NCI-H2107 (cell line): ENCODE data around the gene TEKT1.
"Not testable (repeated sequence)": the region's sequence is repeated elsewhere in the genome, so short reads cannot be mapped to it uniquely, and the experiment has no call there.

ENCODE experiments used
- DNase-seq: peaks from one replicate; lab custom pipeline; 2025; lab: John Stamatoyannopoulos, UW

The TEKT1 gene

DNA sequence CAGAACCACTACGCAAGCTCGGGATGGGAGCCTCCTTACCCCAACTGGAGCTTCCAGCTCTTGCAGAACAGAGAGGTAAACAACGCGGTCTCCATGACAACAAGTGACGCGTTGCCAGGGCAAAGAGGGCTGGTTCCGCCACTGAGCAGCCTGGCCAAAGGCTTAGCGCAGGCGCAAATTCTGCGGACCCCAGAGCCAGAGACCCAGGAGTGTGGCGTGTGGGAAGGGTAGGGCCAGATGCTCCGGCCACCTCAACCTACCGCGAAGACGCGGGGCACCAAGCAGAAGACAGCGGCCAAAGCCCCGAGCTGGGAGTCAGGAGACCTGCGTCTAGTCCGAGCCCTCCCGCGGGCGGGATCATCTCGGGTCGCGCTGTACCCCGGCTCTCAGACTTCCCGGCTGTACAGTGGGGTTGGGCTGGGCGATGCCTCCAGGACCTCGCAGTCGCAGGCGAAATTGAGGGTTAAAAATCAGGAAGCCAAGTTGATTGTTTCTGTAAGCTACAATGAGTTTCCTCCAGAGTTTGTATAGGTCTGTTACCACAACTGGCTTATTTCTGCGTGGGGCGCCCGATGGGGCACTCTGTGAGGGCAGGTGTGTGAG, at the start of gene TEKT1:
Gene TEKT1, minus strand, starts transcription at position 69 of the 603 bp plus-strand sequence. CDS start 1,353 bp downstream, outside the sequence.
- no peak for DNase-seq

DNA sequence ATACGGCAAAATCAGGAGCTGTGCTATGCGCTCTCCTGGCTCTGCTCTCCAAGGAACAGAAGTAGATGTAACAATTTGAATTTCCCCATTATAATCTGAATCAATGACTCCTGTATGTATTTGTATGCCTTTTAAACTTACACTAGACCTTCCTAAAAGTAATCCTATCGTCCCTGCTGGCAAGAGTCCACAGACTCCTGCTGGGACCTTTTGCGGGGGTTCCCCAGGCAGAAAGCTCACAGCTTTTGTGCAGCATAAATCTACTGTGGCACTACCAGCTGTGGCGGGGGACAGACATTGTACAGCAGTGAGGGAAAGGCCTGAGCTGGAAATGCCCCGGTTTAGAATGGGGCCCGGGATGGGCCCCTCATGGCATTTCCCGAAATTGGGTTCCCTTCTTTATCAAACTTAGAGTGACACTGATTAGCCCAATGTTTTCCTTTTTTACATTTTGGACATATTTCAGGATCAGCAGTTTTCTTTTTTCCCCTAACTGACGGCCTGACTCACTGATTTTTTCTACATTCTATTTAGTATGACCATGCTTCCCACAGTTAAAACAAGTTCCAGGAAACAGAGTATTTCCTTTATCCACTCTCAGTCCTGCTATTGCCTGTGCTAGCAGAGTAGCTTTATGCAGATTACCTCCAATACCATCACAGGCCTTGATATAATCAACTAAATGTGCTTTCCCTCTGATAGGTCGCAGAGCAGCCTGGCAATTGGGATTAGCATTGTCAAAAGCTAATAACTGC, 47.9 kb upstream of the TEKT1 start:
- DNase-seq: not testable (repeated sequence)

- DNase-seq: not testable (repeated sequence)
Measured at GRCh38 chr17:6875276-6875675, 43.7 kb upstream of the TEKT1 start.

DNA sequence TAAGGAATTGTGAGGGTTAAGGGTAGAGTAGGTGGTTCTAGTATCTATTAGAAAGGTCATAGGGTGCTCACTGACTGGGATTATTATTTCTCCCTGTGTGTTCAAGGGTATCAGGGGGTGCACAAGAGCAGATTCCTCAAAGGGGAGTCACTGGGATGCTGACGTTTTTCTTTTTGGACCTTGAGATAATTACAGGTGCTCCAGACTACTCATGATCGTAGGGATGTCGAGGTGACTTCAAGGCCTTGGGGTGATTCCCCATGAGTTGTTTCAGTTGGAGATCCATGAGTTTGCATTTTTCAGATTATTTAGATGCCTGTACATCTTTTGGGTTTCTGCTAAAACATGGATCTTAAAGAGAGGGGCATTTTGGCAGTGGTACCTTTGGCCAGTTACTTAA, 41.4 kb upstream of the TEKT1 start:
- no peak for DNase-seq

DNA sequence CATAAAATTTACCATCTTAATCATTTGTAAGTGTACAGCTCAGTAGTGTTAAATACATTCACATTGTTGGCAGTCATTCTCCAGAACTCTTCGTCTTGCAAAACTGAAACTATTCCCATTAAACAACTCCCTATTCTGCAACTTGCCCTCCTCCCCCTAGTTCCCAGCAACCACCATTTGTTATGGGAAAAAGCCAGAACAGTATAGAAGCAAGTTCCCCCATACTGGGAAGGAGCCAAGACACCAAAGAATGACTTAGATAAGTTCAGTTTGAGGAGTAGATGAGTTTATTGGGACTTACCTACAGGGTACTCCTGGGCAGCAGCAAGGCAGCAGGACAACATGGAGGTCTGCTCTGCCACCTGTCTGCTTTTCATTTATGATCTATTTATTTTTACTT, 39.3 kb upstream of the TEKT1 start:
- DNase-seq: no peak

DNA sequence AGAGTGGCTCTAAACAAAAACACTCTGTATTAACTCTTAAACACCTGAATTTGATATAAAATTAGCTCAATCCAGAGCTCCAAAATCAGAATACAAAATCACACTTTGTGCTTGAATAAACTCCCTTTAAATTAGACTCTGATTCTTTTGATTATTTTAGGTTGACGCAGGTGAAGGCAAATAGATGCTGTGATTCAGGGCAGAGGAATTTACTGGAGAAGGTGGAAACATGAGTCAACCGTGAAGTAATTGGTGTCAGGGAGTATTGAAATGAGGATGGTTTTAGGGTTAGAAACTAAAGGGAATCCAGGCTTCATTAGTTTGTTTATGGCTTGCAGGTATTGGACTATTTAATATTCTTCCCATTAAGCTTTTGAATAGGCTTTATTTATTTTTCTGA, 37.1 kb upstream of the TEKT1 start:
- no peak for DNase-seq

GRCh38 chr17:6867849-6868248, 36.3 kb upstream of the TEKT1 start:
- no peak for DNase-seq

GRCh38 chr17:6862825-6863224, 31.3 kb upstream of the TEKT1 start:
- DNase-seq: no peak

GRCh38 chr17:6862122-6862521, 30.6 kb upstream of the TEKT1 start:
- no peak for DNase-seq

GRCh38 chr17:6857904-6858303, 26.4 kb upstream of the TEKT1 start:
- no peak for DNase-seq

GRCh38 chr17:6857336-6857735, 25.8 kb upstream of the TEKT1 start:
- DNase-seq: no peak

GRCh38 chr17:6856051-6856450, 24.5 kb upstream of the TEKT1 start:
- no peak for DNase-seq

- DNase-seq: no peak
Measured at GRCh38 chr17:6853764-6854442, 22.4 kb upstream of the TEKT1 start.

DNA sequence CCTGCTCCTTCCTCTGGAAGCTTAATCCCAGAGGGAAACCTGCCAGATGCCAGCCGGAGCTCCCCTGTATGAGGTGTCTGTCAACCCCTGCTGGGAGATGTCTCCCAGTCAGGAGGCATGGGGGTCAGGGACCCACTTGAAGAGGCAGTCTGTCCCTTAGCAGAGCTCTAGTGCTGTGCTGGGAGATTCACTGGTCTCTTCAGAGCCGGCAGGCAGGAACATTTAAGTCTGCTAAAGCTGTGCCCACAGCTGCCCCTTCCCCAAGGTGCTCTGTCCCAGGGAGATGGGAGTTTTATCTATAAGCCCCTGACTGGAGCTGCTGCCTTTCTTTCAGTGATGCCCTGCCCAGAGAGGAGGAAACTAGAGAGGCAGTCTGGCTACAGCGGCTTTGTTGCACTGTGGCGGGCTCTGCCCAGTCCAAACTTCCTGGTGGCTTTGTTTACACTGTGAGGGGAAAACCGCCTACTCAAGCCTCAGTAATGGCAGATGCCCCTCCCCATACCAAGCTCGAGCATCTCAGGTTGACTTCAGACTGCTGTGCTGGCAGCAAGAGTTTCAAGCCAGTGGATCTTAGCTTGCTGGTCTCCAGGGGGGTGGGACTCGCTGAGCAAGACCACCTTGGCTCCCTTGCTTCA, 17.1 kb upstream of the TEKT1 start:
- not testable (repeated sequence) for DNase-seq

GRCh38 chr17:6846138-6846537, 14.6 kb upstream of the TEKT1 start:
- not testable (repeated sequence) for DNase-seq

GRCh38 chr17:6844406-6844805, 12.9 kb upstream of the TEKT1 start:
- not testable (repeated sequence) for DNase-seq

GRCh38 chr17:6843241-6843880, 11.8 kb upstream of the TEKT1 start:
- DNase-seq: no peak

DNA sequence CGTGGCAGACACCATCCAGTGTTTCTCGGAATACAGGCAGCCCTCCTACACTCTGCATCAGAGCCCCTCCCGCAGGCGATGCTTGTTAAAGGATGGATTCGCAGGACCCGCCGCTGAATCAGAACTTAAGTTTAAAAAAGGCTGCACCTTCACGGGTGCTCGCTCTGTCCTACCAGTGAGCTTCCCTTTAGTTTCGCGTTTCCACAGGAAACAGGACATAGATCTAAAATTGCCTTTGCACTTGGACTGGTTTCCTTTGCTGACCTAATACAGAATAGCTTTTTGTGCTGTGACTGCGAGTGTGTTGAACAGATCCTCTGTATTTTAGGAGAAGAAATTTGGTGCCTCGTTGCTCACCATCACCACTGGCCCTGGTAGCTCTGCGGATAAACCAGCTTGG, 10.2 kb upstream of the TEKT1 start:
- not testable (repeated sequence) for DNase-seq

DNA sequence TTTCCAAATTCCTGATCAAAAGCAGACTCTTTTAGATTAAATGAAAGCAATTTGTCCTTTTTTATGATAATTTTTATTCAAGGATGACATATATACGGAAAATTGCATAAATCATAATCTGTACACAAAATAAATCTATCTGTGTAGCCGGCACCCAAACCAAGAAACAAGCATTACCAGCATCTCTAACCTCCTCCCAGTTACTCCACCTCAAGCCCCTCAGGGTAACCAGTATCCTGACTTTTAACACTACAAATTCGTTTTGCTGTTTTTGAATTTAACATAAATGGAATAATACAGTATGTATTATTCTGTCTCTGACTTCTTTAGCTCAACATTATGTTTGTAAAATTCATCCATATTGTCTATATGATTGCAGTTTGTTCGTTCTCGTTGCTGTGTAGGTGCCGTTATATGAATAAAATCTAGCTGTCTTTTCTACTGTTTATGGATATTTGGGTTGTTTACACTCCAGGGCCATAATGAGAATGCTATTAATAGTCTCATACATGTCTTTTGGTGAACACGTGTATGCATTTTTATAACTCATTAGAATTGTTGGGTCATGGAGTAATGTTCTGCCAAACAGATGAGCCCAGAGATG, 1.0 kb downstream of the TEKT1 start:
- DNase-seq: no peak

- no peak for DNase-seq
Measured at GRCh38 chr17:6823011-6823442, 8.5 kb downstream of the TEKT1 start.

GRCh38 chr17:6818938-6819337, 12.6 kb downstream of the TEKT1 start:
- DNase-seq: no peak

DNA sequence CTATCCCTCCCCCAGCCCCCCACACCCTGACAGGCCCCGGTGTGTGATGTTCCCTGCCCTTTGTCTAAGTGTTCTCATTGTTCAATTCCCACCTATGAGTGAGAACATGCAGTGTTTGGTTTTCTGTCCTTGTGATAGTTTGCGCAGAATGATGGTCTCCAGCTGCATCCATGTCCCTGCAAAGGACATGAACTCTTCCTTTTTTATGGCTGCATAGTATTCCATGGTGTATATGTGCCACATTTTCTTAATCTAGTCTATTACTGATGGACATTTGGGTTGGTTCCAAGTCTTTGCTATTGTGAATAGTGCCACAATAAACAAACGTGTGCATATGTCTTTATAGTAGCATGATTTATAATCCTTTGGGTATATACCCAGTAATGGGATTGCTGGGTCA, 15.2 kb downstream of the TEKT1 start:
- not testable (repeated sequence) for DNase-seq
